ENCODE measurements around the gene CMTM1.

CMTM1 gene

DNA sequence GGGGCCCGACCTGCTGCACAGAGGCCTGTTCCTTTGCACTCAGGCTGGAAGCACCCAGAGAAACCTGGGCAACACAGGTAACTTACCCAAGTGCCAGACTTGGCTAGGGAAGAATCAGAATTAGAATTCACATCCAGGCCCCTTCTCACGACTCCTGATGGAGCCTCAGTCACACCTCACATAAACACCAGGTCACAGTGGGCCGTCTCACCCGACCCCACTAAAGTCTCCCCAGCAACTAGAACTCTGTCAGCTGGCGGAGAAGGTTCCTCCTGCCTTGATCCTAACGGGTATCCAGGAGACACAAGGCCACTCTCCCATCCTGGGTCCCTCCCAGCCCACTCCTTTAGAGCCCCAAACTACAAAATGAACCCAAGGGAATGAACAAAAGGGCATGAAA lies 22.7 kb upstream of the CMTM1 start:
- no peak overlapping the region for H3K9ac ChIP-seq (ENCODE audit: low read length)
- no peak overlapping the region for H3K4me3 ChIP-seq (ENCODE audit: insufficient read depth, low read length, poor library complexity, severe bottlenecking)
- no peak overlapping the region for H2AFZ ChIP-seq (ENCODE audit: low read depth, low read length, severe bottlenecking)

DNA sequence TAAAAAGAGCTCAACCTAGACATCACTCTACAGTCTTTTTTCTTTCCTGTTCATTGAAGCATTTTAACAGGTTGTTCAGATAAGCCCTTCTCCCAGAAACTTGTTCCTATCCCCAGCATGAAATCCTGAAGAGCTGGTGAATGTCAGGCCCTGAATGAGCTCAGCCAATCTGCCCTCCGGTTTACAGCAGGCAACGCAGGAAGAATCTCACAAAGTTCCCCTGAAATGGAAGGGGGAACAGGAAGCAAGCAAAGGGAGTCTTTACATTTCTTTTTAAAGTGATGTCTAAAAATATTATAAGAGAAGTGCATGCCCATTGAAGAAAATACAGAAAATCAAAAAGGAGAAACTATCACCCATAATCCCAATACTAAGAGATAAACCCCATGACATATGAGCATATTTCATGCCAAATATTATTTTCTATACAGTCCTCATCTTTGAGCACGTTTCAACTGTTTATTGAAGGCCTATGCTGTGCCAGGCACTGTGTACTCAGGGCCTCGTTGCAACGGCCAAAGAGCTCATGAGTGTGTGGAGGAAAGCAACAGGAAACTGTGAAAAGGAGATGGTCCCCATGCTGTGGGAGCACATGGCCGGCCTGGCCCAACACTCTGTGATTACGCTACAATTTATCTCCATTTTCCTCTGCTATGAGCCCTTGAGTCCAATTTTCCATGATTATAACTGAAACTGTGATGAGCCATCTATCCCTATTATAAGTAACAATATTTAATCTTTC lies 22.1 kb upstream of the CMTM1 start:
- H3F3A ChIP-seq (ENCODE audit: insufficient read depth): peaks cover 5% of the 10 kb centered on the region; the same call in 1 of the 2 replicates
- no peak for TF ChIP-seq EZH2phosphoT487 (conservative IDR thresholded peaks at IDR 0.05; ENCODE audit: low read length)
- TF ChIP-seq, protein P1, sequence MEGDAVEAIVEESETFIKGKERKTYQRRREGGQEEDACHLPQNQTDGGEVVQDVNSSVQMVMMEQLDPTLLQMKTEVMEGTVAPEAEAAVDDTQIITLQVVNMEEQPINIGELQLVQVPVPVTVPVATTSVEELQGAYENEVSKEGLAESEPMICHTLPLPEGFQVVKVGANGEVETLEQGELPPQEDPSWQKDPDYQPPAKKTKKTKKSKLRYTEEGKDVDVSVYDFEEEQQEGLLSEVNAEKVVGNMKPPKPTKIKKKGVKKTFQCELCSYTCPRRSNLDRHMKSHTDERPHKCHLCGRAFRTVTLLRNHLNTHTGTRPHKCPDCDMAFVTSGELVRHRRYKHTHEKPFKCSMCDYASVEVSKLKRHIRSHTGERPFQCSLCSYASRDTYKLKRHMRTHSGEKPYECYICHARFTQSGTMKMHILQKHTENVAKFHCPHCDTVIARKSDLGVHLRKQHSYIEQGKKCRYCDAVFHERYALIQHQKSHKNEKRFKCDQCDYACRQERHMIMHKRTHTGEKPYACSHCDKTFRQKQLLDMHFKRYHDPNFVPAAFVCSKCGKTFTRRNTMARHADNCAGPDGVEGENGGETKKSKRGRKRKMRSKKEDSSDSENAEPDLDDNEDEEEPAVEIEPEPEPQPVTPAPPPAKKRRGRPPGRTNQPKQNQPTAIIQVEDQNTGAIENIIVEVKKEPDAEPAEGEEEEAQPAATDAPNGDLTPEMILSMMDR (IDR thresholded peaks at IDR 0.05; ENCODE audit: insufficient read depth, low read length, poor library complexity, severe bottlenecking): no peak
- H3K27ac ChIP-seq (ENCODE audit: low read depth, low read length): no peak overlapping the region
- no peak overlapping the region for H3K4me3 ChIP-seq (ENCODE audit: insufficient read depth, low read length, poor library complexity, severe bottlenecking)
- H3K4me2 ChIP-seq (ENCODE audit: low read depth, low read length, poor library complexity, severe bottlenecking): no peak overlapping the region
- no peaks in the 10 kb centered on the region for H3K27me3 ChIP-seq (ENCODE audit: low read length)
- no peaks in the 10 kb centered on the region for H3K9me3 ChIP-seq (ENCODE audit: insufficient read depth, low read length)
- no peaks in the 10 kb centered on the region for H4K20me1 ChIP-seq (ENCODE audit: low read depth, low read length)
- no peaks in the 10 kb centered on the region for H3K36me3 ChIP-seq (ENCODE audit: low read length)
- no peak overlapping the region for H3K9ac ChIP-seq (ENCODE audit: low read length)
- no peaks in the 10 kb centered on the region for H3K79me2 ChIP-seq (ENCODE audit: insufficient read depth, low read length)
- H3K9me2 ChIP-seq (replicated peaks; ENCODE audit: insufficient read depth, low read length): no peaks in the 10 kb centered on the region
- H2AFZ ChIP-seq (ENCODE audit: low read depth, low read length, severe bottlenecking): no peak overlapping the region

More for the DNA sequence above, 22.7 kb upstream of the CMTM1 start:
- no peaks in the 10 kb centered on the region for H3K36me3 ChIP-seq (ENCODE audit: low read length)
- no peak overlapping the region for H3K4me2 ChIP-seq (ENCODE audit: low read depth, low read length, poor library complexity, severe bottlenecking)
- no peaks in the 10 kb centered on the region; the same call in 1 of the 2 replicates for H3F3A ChIP-seq (ENCODE audit: insufficient read depth)
- H3K27ac ChIP-seq (ENCODE audit: low read depth, low read length): no peak overlapping the region
- no peaks in the 10 kb centered on the region for H3K27me3 ChIP-seq (ENCODE audit: low read length)
- H3K79me2 ChIP-seq (ENCODE audit: insufficient read depth, low read length): no peaks in the 10 kb centered on the region
- TF ChIP-seq, protein P1 (IDR thresholded peaks at IDR 0.05; ENCODE audit: insufficient read depth, low read length, poor library complexity, severe bottlenecking): no peak
- no peak for TF ChIP-seq EZH2phosphoT487 (conservative IDR thresholded peaks at IDR 0.05; ENCODE audit: low read length)
- H4K20me1 ChIP-seq (ENCODE audit: low read depth, low read length): no peaks in the 10 kb centered on the region
- no peaks in the 10 kb centered on the region for H3K9me3 ChIP-seq (ENCODE audit: insufficient read depth, low read length)
- H3K9me2 ChIP-seq (replicated peaks; ENCODE audit: insufficient read depth, low read length): no peaks in the 10 kb centered on the region

DNA sequence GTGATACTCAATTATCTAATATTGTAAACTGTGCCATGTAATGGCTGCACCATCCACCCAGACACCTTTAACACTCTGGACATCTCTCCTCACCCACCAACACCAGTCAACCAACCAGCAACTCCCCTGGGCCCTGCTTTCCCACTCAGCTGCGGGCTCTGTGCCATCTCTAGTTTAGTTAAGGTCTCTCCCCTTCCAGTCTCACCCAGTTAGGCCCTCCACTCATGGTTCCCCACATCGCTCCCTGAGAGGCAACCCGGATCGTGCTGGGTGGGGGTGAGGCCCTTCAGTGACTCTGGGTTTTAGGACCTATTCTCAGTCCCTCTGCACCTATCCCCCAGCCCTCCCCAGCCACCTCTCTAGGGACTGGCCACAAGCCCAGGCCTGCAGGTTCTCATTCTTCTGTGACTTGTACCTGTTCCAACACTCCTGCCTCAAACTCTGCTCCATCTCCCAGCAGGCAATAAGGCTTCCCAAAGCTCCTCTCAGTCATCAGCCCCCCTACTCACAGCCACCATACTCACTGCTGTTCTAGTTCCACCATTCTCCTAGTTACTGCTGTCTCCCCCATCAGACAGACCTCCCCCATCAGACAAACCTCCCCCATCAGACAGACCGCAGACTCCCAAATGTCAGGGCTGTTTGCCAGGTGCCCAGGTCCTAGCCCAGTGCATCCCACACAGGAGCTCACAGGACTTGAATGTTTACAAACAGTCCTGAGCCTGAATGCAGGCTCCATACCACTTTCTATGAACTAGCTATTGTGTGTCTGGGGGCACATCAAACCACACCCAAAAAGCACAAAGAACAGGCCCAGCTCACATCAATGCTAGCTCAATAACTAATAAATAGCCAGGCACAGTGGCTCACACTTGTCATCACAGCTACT lies 18.9 kb upstream of the CMTM1 start:
- H3F3A ChIP-seq (ENCODE audit: insufficient read depth): peaks cover 5% of the 10 kb centered on the region; the same call in 1 of the 2 replicates
- no peaks in the 10 kb centered on the region for H3K79me2 ChIP-seq (ENCODE audit: insufficient read depth, low read length)
- no peak overlapping the region for H2AFZ ChIP-seq (ENCODE audit: low read depth, low read length, severe bottlenecking)
- no peaks in the 10 kb centered on the region for H3K27me3 ChIP-seq (ENCODE audit: low read length)
- no peaks in the 10 kb centered on the region for H3K36me3 ChIP-seq (ENCODE audit: low read length)
- no peak overlapping the region for H3K9ac ChIP-seq (ENCODE audit: low read length)
- H3K4me3 ChIP-seq (ENCODE audit: insufficient read depth, low read length, poor library complexity, severe bottlenecking): no peak overlapping the region
- H3K9me2 ChIP-seq (replicated peaks; ENCODE audit: insufficient read depth, low read length): no peaks in the 10 kb centered on the region
- H4K20me1 ChIP-seq (ENCODE audit: low read depth, low read length): no peaks in the 10 kb centered on the region
- H3K4me2 ChIP-seq (ENCODE audit: low read depth, low read length, poor library complexity, severe bottlenecking): no peak overlapping the region
- TF ChIP-seq, protein P1 (IDR thresholded peaks at IDR 0.05; ENCODE audit: insufficient read depth, low read length, poor library complexity, severe bottlenecking): no peak
- TF ChIP-seq EZH2phosphoT487 (conservative IDR thresholded peaks at IDR 0.05; ENCODE audit: low read length): no peak
- H3K27ac ChIP-seq (ENCODE audit: low read depth, low read length): no peak overlapping the region
- no peaks in the 10 kb centered on the region for H3K9me3 ChIP-seq (ENCODE audit: insufficient read depth, low read length)

All from SU-DHL-6 (cell line).